Measurements from ENCODE around the gene APLP2.

DNA sequence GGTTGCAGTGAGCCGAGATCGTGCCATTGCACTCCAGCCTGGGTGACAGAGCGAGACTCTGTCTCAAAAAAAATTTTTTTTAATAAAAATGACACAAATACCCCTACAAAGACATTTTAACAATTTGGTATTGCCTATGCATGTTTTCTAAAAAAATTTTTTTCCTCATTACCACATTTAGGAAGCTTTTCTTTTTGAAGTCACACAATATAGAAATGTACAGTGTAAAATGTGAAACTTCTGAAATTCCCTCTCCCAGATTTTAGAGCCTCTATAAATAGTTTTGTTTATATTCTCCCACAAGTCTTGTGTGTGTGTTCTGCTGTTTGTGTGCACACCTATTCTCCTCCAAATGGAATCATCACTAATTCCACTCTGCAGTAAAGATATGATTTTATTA, 97.5 kb downstream of the APLP2 start:
- TF ChIP-seq, protein P1, sequence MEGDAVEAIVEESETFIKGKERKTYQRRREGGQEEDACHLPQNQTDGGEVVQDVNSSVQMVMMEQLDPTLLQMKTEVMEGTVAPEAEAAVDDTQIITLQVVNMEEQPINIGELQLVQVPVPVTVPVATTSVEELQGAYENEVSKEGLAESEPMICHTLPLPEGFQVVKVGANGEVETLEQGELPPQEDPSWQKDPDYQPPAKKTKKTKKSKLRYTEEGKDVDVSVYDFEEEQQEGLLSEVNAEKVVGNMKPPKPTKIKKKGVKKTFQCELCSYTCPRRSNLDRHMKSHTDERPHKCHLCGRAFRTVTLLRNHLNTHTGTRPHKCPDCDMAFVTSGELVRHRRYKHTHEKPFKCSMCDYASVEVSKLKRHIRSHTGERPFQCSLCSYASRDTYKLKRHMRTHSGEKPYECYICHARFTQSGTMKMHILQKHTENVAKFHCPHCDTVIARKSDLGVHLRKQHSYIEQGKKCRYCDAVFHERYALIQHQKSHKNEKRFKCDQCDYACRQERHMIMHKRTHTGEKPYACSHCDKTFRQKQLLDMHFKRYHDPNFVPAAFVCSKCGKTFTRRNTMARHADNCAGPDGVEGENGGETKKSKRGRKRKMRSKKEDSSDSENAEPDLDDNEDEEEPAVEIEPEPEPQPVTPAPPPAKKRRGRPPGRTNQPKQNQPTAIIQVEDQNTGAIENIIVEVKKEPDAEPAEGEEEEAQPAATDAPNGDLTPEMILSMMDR (IDR thresholded peaks at IDR 0.05; ENCODE audit: poor library complexity, severe bottlenecking) = no peak
- TF ChIP-seq, protein P2, sequence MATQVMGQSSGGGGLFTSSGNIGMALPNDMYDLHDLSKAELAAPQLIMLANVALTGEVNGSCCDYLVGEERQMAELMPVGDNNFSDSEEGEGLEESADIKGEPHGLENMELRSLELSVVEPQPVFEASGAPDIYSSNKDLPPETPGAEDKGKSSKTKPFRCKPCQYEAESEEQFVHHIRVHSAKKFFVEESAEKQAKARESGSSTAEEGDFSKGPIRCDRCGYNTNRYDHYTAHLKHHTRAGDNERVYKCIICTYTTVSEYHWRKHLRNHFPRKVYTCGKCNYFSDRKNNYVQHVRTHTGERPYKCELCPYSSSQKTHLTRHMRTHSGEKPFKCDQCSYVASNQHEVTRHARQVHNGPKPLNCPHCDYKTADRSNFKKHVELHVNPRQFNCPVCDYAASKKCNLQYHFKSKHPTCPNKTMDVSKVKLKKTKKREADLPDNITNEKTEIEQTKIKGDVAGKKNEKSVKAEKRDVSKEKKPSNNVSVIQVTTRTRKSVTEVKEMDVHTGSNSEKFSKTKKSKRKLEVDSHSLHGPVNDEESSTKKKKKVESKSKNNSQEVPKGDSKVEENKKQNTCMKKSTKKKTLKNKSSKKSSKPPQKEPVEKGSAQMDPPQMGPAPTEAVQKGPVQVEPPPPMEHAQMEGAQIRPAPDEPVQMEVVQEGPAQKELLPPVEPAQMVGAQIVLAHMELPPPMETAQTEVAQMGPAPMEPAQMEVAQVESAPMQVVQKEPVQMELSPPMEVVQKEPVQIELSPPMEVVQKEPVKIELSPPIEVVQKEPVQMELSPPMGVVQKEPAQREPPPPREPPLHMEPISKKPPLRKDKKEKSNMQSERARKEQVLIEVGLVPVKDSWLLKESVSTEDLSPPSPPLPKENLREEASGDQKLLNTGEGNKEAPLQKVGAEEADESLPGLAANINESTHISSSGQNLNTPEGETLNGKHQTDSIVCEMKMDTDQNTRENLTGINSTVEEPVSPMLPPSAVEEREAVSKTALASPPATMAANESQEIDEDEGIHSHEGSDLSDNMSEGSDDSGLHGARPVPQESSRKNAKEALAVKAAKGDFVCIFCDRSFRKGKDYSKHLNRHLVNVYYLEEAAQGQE (IDR thresholded peaks at IDR 0.05; ENCODE audit: borderline replicate concordance) = no peak
- TF ChIP-seq EP300 (conservative IDR thresholded peaks at IDR 0.05; ENCODE audit: poor library complexity, severe bottlenecking) = no peak

All from neural cell (in vitro differentiated cells).